Heart right ventricle (tissue), 16 donors: ENCODE results near the gene SLC9A2. TPM values are rescaled to one million over a fixed set of nuclear protein-coding genes. Genes with fewer than 3 reads are reported as not detected.

Experiments used
- ATAC-seq, 8 donors: fragments of 200-7000 bp; cut with Tn5 transposase; one replicate each; pipeline ENCODE4 v1.9.1; 2020; ENCODE audit warnings: mild to moderate bottlenecking in 8 of 8, moderate library complexity in 8 of 8, moderate number of reproducible peaks in 1 of 8
- DNase-seq, 2 donors: peaks; one replicate each; pipeline ENCODE4 v3.0.0-alpha.2; 2020
- H3K27ac ChIP-seq, 10 donors: fragments of 200-600 bp; sonication (generic) in 2 of 10; one replicate each; pipeline versions ENCODE4 v1.5.0 to v1.8.0; 2020 to 2022; ENCODE audit warnings: mild to moderate bottlenecking in 3 of 10
- H3K27me3 ChIP-seq, 7 donors: fragments of 200-600 bp; one replicate each; pipeline ENCODE4 v1.8.0; 2021 to 2022; ENCODE audit warnings: mild to moderate bottlenecking in 2 of 7
- H3K36me3 ChIP-seq, 9 donors: fragments of 200-600 bp; sonication (generic) in 1 of 9; one replicate each; pipeline versions ENCODE4 v1.5.0 to v1.8.0; 2020 to 2022; ENCODE audit warnings: mild to moderate bottlenecking in 2 of 9
- H3K4me1 ChIP-seq, 9 donors: fragments of 200-600 bp; sonication (generic) in 1 of 9; one replicate each; pipeline versions ENCODE4 v1.5.0 to v1.8.0; 2020 to 2022; ENCODE audit warnings: mild to moderate bottlenecking in 4 of 9
- H3K4me3 ChIP-seq, 10 donors: fragments of 200-600 bp; sonication (generic) in 2 of 10; one replicate each; pipeline versions ENCODE4 v1.5.0 to v1.8.0; 2020 to 2022; ENCODE audit warnings: mild to moderate bottlenecking in 7 of 10, moderate library complexity in 2 of 10
- H3K9me3 ChIP-seq, 11 donors: fragments of 200-600 bp in 10 of 11; sonication (generic) in 2 of 11; one replicate each; pipeline versions ENCODE4 v1.5.0 to v1.8.0; 2013 to 2022; ENCODE audit warnings: mild to moderate bottlenecking in 2 of 11, control low read depth in 1 of 11, moderate library complexity in 1 of 11
- WGBS, 2 donors: extraction: QIAGEN DNeasy Blood & Tissue Kit; methylation state at CpG; one replicate each; pipeline ENCODE4 v1.1.7; 2013; ENCODE audit warnings: inconsistent platforms in 1 of 2; 5-methylcytosine and 5-hydroxymethylcytosine counted together
- intact Hi-C, 10 donors: fragments of 100-400 bp; cut with DNase I; formaldehyde crosslinking; loops; one replicate each; pipeline versions ENCODE4 v1.11.1 to v1.14.2; 2022
- polyA plus RNA-seq, 2 donors: library from polyadenylated mRNA; stranded (reverse); fragments of 200-250 nt; gene quantifications; one replicate each; pipeline ENCODE4 v1.2.3, GENCODE V29; 2013
- total RNA-seq, 10 donors: library from RNA; stranded (reverse); fragmentation: NEBNext Ultra II Directional in 3 of 10; extraction: Animal tissue kit (Norgen Biotek cat#: 25700) in 3 of 10; gene quantifications; one replicate each; pipeline versions ENCODE4 v1.2.1 to v1.2.4, GENCODE V29; 2021 to 2023
- TF ChIP-seq, protein P1 (sequence below), 9 donors: fragments of 200-600 bp; sonication (generic) in 2 of 9; IDR thresholded peaks; one replicate each; pipeline versions ENCODE4 v1.5.0 to v1.8.0; 2021 to 2022; ENCODE audit warnings: antibody characterized with exemption in 9 of 9, mild to moderate bottlenecking in 5 of 9, moderate library complexity in 1 of 9
- donor health status: Arrhythmogenic right ventricular cardiomyopathy.
- donor health status: ischemic (EF 13 %, LVEDD 7.1; RV severe dilation, severe dysfunction).
- donor health status: healthy with polysubstance abuse.
- donor health status: DM: no; HTN: yes; CAD: no.
- donor health status: DM: no; HTN: no; CAD: no.
- donor health status: ischemic (EF 25% LVEDD 6.9; RV normal size, moderate dysfunction).
- donor health status: ischemic (EF 25% LVEDD 5.7; RV mildly dilated, moderate dysfunction).
- donor health status: healthy.
- donor health status: DM: yes; HTN: yes; CAD: no.
- donor health status: Ischemic cardiomyopathy.
- donor health status: ischemic (EF 35%, LVEDD 5.7; RV mildly dilated, moderate dysfunction).
- donor health status: nonischemic (EF 11% LVEDD 7.7; RV severe dilation, severe dysfunction).
- donor health status: DM: yes; HTN: yes; CAD: no.
- donor health status: PGD.
- donor health status: ischemic (EF 29% LVEDD 5.4; RV normal size, mild dysfunction).
- donor health status: nonischemic (EF 23%, LVEDD 6.1; RV moderate dilation, normal function).

The SLC9A2 gene
- total and polyA plus RNA-seq, 12 donors: under 0.01 to 0.21 (median 0.17) TPM; not detected in 5

DNA sequence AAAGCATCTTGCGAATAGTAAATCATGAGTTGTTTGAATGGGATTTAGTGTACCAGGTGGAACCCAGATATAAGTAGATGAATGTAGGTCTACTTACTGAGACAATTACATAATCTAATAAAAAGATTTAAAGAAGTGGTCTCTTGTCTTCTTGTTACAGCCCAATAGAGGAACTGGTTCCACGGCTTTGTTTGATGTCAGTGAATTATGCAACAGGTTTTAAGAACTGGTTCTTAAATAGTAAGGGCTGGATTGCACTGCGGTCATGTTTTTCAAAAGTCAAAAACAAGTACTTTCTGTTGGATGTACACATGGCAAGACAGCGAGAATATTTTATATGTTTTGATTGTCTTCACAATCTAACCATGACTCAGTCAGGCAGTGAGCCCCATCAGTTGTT is 15.4 kb upstream of the SLC9A2 start:
- 89% methylated on average over 4 of the region's 4 CpGs for WGBS, 2 donors
- TF ChIP-seq, protein P1, sequence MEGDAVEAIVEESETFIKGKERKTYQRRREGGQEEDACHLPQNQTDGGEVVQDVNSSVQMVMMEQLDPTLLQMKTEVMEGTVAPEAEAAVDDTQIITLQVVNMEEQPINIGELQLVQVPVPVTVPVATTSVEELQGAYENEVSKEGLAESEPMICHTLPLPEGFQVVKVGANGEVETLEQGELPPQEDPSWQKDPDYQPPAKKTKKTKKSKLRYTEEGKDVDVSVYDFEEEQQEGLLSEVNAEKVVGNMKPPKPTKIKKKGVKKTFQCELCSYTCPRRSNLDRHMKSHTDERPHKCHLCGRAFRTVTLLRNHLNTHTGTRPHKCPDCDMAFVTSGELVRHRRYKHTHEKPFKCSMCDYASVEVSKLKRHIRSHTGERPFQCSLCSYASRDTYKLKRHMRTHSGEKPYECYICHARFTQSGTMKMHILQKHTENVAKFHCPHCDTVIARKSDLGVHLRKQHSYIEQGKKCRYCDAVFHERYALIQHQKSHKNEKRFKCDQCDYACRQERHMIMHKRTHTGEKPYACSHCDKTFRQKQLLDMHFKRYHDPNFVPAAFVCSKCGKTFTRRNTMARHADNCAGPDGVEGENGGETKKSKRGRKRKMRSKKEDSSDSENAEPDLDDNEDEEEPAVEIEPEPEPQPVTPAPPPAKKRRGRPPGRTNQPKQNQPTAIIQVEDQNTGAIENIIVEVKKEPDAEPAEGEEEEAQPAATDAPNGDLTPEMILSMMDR (IDR thresholded peaks at IDR 0.05): no peak
- no peak overlapping the region for H3K4me3 ChIP-seq
- H3K27ac ChIP-seq: no peak overlapping the region
- peaks cover 0 to 17% (median 0%) of the 10 kb centered on the region in 7 donors for H3K27me3 ChIP-seq
- ATAC-seq (no peak), DNase-seq (no peak)
- intact Hi-C loops: no loop called here
- no peaks in the 10 kb centered on the region for H3K4me1 ChIP-seq
- no peaks in the 10 kb centered on the region for H3K9me3 ChIP-seq
- H3K36me3 ChIP-seq: no peaks in the 10 kb centered on the region

DNA sequence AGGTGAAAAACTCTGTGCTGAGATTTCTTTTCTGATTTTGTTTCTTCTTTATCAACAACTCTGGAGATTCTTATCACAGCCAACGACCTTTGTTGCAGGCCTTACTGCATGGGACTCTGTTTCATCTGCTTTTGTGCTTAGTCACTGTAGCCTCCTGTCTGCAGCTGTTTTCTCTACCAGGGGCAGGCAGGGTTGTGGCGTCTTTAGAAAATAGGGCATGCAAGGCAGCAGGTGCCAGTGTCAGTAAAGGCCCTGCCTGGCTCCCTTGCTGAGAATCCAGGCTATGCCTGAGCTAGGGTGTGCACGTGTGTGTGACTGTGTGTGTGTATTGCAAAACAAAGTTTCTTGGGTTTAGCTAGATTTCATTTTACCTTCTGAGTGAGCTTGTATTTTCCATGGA is 14.6 kb upstream of the SLC9A2 start:
- intact Hi-C loops: no loop called here
- no peaks in the 10 kb centered on the region for H3K4me1 ChIP-seq
- 44 to 45% methylated on average over 3 of the region's 3 CpGs for WGBS, 2 donors
- peaks cover 0 to 12% (median 0%) of the 10 kb centered on the region in 7 donors for H3K27me3 ChIP-seq
- TF ChIP-seq, protein P1 (IDR thresholded peaks at IDR 0.05): no peak
- no peak for ATAC-seq
- H3K27ac ChIP-seq: no peak overlapping the region
- no peak overlapping the region for H3K4me3 ChIP-seq
- H3K36me3 ChIP-seq: no peaks in the 10 kb centered on the region
- no peak for DNase-seq
- no peaks in the 10 kb centered on the region for H3K9me3 ChIP-seq

DNA sequence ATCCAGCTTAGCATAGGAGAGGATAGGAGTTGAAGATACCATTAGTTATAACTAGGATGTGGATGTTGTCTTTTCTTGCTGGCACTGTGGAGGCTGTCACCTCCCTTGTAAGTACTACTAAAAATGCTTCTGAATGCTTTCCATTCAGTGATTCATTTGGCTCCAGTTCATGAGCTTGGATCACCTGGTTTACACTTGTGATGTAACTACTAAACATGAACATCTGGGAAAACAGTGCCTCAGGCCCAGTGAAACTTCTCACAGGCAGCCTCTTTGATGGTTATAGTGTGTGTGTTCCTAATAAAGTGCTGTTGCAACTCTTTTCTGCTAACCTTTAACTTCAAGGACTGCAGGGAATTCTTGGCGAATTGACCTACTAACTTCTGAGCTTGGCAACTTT is 13.0 kb upstream of the SLC9A2 start:
- WGBS, 2 donors: 73 to 86% methylated on average over 1 of the region's 1 CpG
- TF ChIP-seq, protein P1 (IDR thresholded peaks at IDR 0.05): no peak
- DNase-seq (no peak), ATAC-seq (no peak)
- Histone ChIP-seq H3K4me1 (no peaks in the 10 kb centered on the region), H3K36me3 (no peaks in the 10 kb centered on the region), H3K27ac (no peak overlapping the region), H3K4me3 (no peak overlapping the region), H3K27me3 (peaks cover 0 to 27% (median 2%) of the 10 kb centered on the region in 7 donors), H3K9me3 (no peaks in the 10 kb centered on the region)
- intact Hi-C loops: no loop called here

DNA sequence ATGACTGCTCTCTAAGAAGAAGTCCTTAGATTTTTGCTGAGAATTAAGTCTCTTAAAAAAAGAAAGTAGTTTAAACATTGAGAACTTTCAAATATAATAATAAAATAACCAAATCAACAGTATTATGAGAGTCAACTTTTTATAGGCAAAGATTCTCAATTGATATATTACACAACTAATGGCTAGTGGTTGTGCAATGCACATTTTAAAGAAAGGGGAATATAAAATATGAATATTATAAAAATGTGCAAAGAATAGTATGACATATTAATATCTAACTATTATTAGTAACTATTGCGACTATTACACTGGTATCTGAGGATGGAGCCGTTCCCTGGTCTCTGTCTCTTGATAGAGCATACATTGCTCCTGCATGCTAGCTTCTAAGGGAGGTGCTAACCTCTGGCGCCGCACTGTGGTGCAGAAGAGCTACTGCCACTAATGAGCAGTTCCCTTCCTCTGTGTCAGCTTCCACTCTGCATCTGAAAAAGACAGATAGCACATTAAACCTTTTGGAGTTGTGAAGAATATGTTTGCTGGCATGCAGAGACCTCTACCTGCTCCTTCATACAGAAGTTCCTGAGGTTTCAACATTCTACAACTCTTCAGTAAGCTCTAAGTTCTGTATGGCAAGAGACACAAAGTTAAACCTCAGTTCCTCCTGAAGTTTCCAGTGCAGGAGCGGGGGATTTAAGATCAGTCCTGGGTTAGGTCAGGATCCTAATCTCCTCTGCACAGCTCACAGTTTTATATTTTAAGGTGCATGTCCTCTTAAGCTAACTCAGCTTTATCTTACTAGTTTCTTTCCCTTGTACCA is 3.5 kb upstream of the SLC9A2 start:
- Histone ChIP-seq H3K4me3 (no peak overlapping the region), H3K36me3 (no peaks in the 10 kb centered on the region), H3K27ac (no peak overlapping the region), H3K4me1 (peaks cover 0 to 16% (median 12%) of the 10 kb centered on the region in 9 donors), H3K27me3 (peaks cover 0 to 84% (median 43%) of the 10 kb centered on the region in 7 donors), H3K9me3 (no peaks in the 10 kb centered on the region)
- 20 to 21% methylated on average over 5 of the region's 5 CpGs for WGBS, 2 donors
- ATAC-seq (peak in 4 of 8 donors; percentile 57 to 81 (median 70)), DNase-seq (peak; percentile 7 to 28)
- TF ChIP-seq, protein P1 (IDR thresholded peaks at IDR 0.05): peak; percentile 19 to 86 (median 73)
- intact Hi-C loops: loop anchor here in 7 of 10 donors (2.0 to 10.0 kb wide), 5 partner anchors 94 to 144 kb away; partner anchors contain the start of gene SLC9A4 (in 6 of the 7)
